H1 (cell line): Measurements from ENCODE around the gene IL22RA2. TPM values are rescaled to one million over a fixed set of nuclear protein-coding genes. Genes with fewer than 3 reads are reported as not detected.

Source experiments
- CTCF ChIA-PET: fragments of 300-600 bp; sonication (Branson Sonifier 250); formaldehyde crosslinking; loops from one replicate; lab custom pipeline; 2021; ENCODE audit not compliant: partially characterized antibody; lab: Charles Lee
- POLR2A ChIA-PET: fragments of 300-600 bp; sonication (Branson Sonifier 250); formaldehyde crosslinking; loops from one replicate; lab custom pipeline; 2021; ENCODE audit warnings: inconsistent platforms; ENCODE audit not compliant: partially characterized antibody; lab: Charles Lee
- DNase-seq, 2 experiments: peaks; one replicate each; pipeline versions ENCODE4 v3.0.0 to v3.0.0-alpha.2; 2010 to 2022; ENCODE audit warnings: low spot score in 2 of 2, low read depth in 1 of 2, mixed read lengths in 1 of 2
- FAIRE-seq: peaks from 2 replicates; lab custom pipeline; 2011; peaks lifted over from hg19 to GRCh38; lab: Jason Lieb, UNC
- H2AFZ ChIP-seq: 2 replicates; pipeline ENCODE4 v1.8.1; 2012; ENCODE audit warnings: low read length, inconsistent platforms
- H2AK5ac ChIP-seq: 2 replicates; pipeline ENCODE4 v1.6.1; 2013; ENCODE audit warnings: low read depth, low read length
- H2BK120ac ChIP-seq: replicated peaks from 2 replicates; pipeline ENCODE3; 2013; ENCODE audit warnings: low read depth, low read length, inconsistent platforms
- H2BK12ac ChIP-seq: 2 replicates; pipeline ENCODE4 v1.6.1; 2013; ENCODE audit warnings: low read depth, low read length
- H2BK15ac ChIP-seq: 2 replicates; pipeline ENCODE4 v1.6.1; 2013; ENCODE audit warnings: low read length
- H2BK20ac ChIP-seq: 2 replicates; pipeline ENCODE4 v1.6.1; 2013; ENCODE audit warnings: low read length
- H2BK5ac ChIP-seq: 2 replicates; pipeline ENCODE4 v1.6.1; 2013; ENCODE audit warnings: low read depth, low read length
- H3K14ac ChIP-seq: 2 replicates; pipeline ENCODE4 v1.6.1; 2013; ENCODE audit warnings: inconsistent platforms; ENCODE audit not compliant: insufficient read length
- H3K18ac ChIP-seq: 2 replicates; pipeline ENCODE4 v1.6.1; 2013; ENCODE audit warnings: low read length; ENCODE audit errors: extremely low read depth
- H3K23ac ChIP-seq: 2 replicates; pipeline ENCODE4 v1.6.1; 2013; ENCODE audit warnings: inconsistent platforms; ENCODE audit not compliant: insufficient read length
- H3K23me2 ChIP-seq: 2 replicates; pipeline ENCODE4 v1.6.1; 2013; ENCODE audit warnings: low read depth, low read length
- H3K27ac ChIP-seq: 2 replicates; pipeline ENCODE4 v1.6.1; 2011; ENCODE audit warnings: low read depth, low read length, inconsistent platforms
- H3K27me3 ChIP-seq, 4 experiments: replicated peaks in 1 of 4; 1 replicate in 1 of 4; 2 replicates in 3 of 4; pipeline versions ENCODE4 v1.6.1 to v1.8.1; 2011 to 2013; ENCODE audit warnings: low read length in 3 of 4, mild to moderate bottlenecking in 3 of 4, inconsistent platforms in 2 of 4, mixed read lengths in 2 of 4, moderate library complexity in 1 of 4; ENCODE audit not compliant: control insufficient read depth in 3 of 4, insufficient read depth in 3 of 4; ENCODE audit errors: extremely low read depth in 1 of 4
- H3K36me3 ChIP-seq, 4 experiments: 2 replicates each; pipeline versions ENCODE4 v1.6.1 to v1.8.1; 2011 to 2013; ENCODE audit warnings: mild to moderate bottlenecking in 4 of 4, low read length in 3 of 4, moderate library complexity in 2 of 4, control low read depth in 1 of 4, inconsistent platforms in 1 of 4; ENCODE audit not compliant: insufficient read depth in 4 of 4, control insufficient read depth in 2 of 4
- H3K4ac ChIP-seq: replicated peaks from 2 replicates; pipeline ENCODE3; 2013; ENCODE audit warnings: low read length, low read depth, mixed read lengths, inconsistent platforms; ENCODE audit not compliant: insufficient read length
- H3K4me1 ChIP-seq, 4 experiments: replicated peaks in 1 of 4; 1 replicate in 1 of 4; 2 replicates in 3 of 4; pipeline versions ENCODE4 v1.6.1 to v1.8.1; 2011 to 2013; ENCODE audit warnings: low read length in 3 of 4, inconsistent platforms in 2 of 4, mixed read lengths in 1 of 4; ENCODE audit not compliant: insufficient read depth in 4 of 4, control insufficient read depth in 3 of 4
- H3K4me2 ChIP-seq, 2 experiments: 2 replicates each; pipeline versions ENCODE4 v1.6.1 to v1.8.1; 2011 to 2013; ENCODE audit warnings: low read depth in 2 of 2, low read length in 2 of 2, control low read depth in 1 of 2, inconsistent platforms in 1 of 2, mild to moderate bottlenecking in 1 of 2; ENCODE audit not compliant: insufficient read depth in 1 of 2
- H3K4me3 ChIP-seq, 4 experiments: fragments of 200-600, 300-600 bp in 1 of 4; sonication (generic), shearing (Covaris generic), sonication (Bioruptor Twin) in 1 of 4; 2 replicates each; pipeline versions ENCODE4 v1.5.1 to v1.8.1; 2011 to 2016; ENCODE audit warnings: low read length in 4 of 4, low read depth in 3 of 4, control low read depth in 2 of 4, inconsistent platforms in 2 of 4, mild to moderate bottlenecking in 2 of 4, mixed read lengths in 1 of 4, moderate library complexity in 1 of 4; ENCODE audit not compliant: insufficient read depth in 2 of 4; ENCODE audit errors: extremely low read depth in 1 of 4
- H3K56ac ChIP-seq: replicated peaks from 2 replicates; pipeline ENCODE3; 2013; ENCODE audit warnings: low read depth, mild to moderate bottlenecking, mixed read lengths, low read length, inconsistent platforms; ENCODE audit not compliant: insufficient read length
- H3K79me1 ChIP-seq: 2 replicates; pipeline ENCODE4 v1.6.1; 2013; ENCODE audit warnings: low read depth, low read length, control low read depth
- H3K79me2 ChIP-seq, 2 experiments: 2 replicates each; pipeline versions ENCODE4 v1.6.1 to v1.8.1; 2012 to 2013; ENCODE audit warnings: low read length in 2 of 2, mild to moderate bottlenecking in 2 of 2, inconsistent platforms in 1 of 2; ENCODE audit not compliant: insufficient read depth in 2 of 2, control insufficient read depth in 1 of 2
- H3K9ac ChIP-seq, 4 experiments: replicated peaks in 1 of 4; 1 replicate in 1 of 4; 2 replicates in 3 of 4; pipeline versions ENCODE4 v1.6.1 to v1.8.1; 2011 to 2013; ENCODE audit warnings: low read depth in 3 of 4, low read length in 3 of 4, control low read depth in 2 of 4, mild to moderate bottlenecking in 2 of 4, moderate library complexity in 2 of 4, inconsistent platforms in 1 of 4; ENCODE audit errors: extremely low read depth in 1 of 4
- H3K9me3 ChIP-seq, 2 experiments: 2 replicates each; pipeline versions ENCODE4 v1.6.1 to v1.8.1; 2012 to 2013; ENCODE audit warnings: mild to moderate bottlenecking in 2 of 2, moderate library complexity in 2 of 2, control low read depth in 1 of 2, inconsistent platforms in 1 of 2, low read depth in 1 of 2, low read length in 1 of 2, mixed read lengths in 1 of 2; ENCODE audit not compliant: insufficient read depth in 2 of 2
- H4K20me1 ChIP-seq, 2 experiments: replicated peaks in 1 of 2; 2 replicates each; pipeline versions ENCODE3 to v1.8.1; 2011 to 2013; ENCODE audit warnings: inconsistent platforms in 2 of 2, low read length in 2 of 2, mild to moderate bottlenecking in 1 of 2; ENCODE audit not compliant: insufficient read depth in 2 of 2, control insufficient read depth in 1 of 2
- H4K5ac ChIP-seq: 2 replicates; pipeline ENCODE4 v1.6.1; 2013; ENCODE audit warnings: low read length, low read depth, mixed read lengths, inconsistent platforms; ENCODE audit not compliant: insufficient read length
- H4K8ac ChIP-seq: 2 replicates; pipeline ENCODE4 v1.8.0; 2013; ENCODE audit warnings: mild to moderate bottlenecking, moderate library complexity, low read length, inconsistent platforms; ENCODE audit not compliant: insufficient read depth; ENCODE audit errors: extremely low read depth
- H4K91ac ChIP-seq: replicated peaks from 2 replicates; pipeline ENCODE3; 2013; ENCODE audit warnings: low read length, mixed read lengths, inconsistent platforms; ENCODE audit not compliant: insufficient read length
- RNF2 ChIP-seq: fragments of 200-900, 300-1000 bp; sonication (generic); IDR thresholded peaks from 2 replicates; pipeline ENCODE4 v1.7.1; 2016; ENCODE audit warnings: borderline replicate concordance, low read depth, mild to moderate bottlenecking, antibody characterized with exemption, low read length; ENCODE audit not compliant: poor library complexity, severe bottlenecking; ENCODE audit errors: missing control alignments
- WGBS, 2 experiments: shearing (Covaris generic) in 1 of 2; methylation state at CpG; one replicate each; pipeline versions ENCODE4 v1.1.6 to v1.1.7; 2013 to 2015; ENCODE audit warnings: low lambda C conversion rate in 2 of 2, mixed read lengths in 2 of 2, inconsistent platforms in 1 of 2, low coverage in 1 of 2, missing lambda C conversion rate in 1 of 2; ENCODE audit not compliant: insufficient replicate concordance in 2 of 2, insufficient coverage in 1 of 2, insufficient read length in 1 of 2; ENCODE audit errors: extremely low coverage in 1 of 2, missing lambda C conversion rate in 1 of 2; 5-methylcytosine and 5-hydroxymethylcytosine counted together
- polyA plus RNA-seq, 7 experiments: library from polyadenylated mRNA; depleted of rRNA in 3 of 7; stranded (reverse) in 5 of 7; unstranded in 2 of 7; fragments of >200 nt in 5 of 7; fragments of 200-250 nt in 2 of 7; gene quantifications; 1 replicate in 5 of 7; 2 replicates in 1 of 7; 4 replicates in 1 of 7; pipeline versions ENCODE4 v1.2.1 to v1.2.3, GENCODE V29; 2011 to 2013; ENCODE audit warnings: missing spikeins in 2 of 7, mixed read lengths in 2 of 7
- total RNA-seq: library from RNA; stranded (reverse); fragmentation: NEBNext Ultra II Directional; extraction: Animal tissue kit (Norgen Biotek cat#: 25700); gene quantifications from 2 replicates; pipeline ENCODE4 v1.2.1, GENCODE V29; 2021

IL22RA2 gene
- total and polyA plus RNA-seq, 2 of the 8 experiments (the other 6 are each of a cell fraction or from before 2014, with no cell fraction given) = not detected

GRCh38 chr6:137155830-137156229 is 17.6 kb downstream of the IL22RA2 start:
- WGBS, 2 experiments = 88% methylated on average over 2 of the region's 2 CpGs; no CpG with 5 or more reads in 1 of the 2 experiments
- Histone ChIP-seq H2BK5ac (no peak overlapping the region), H4K91ac (no peak overlapping the region), H3K23ac (no peak overlapping the region), H3K36me3 (no peaks in the 10 kb centered on the region; a peak in 1 of 8 replicates), H2BK12ac (no peak overlapping the region), H3K79me2 (no peaks in the 10 kb centered on the region), H3K4me1 (no peaks in the 10 kb centered on the region), H2BK20ac (no peak overlapping the region), H3K79me1 (no peaks in the 10 kb centered on the region), H3K14ac (no peak overlapping the region), H3K56ac (no peak overlapping the region), H3K4me3 (no peak overlapping the region), H3K27me3 (no peaks in the 10 kb centered on the region), H4K8ac (no peak overlapping the region), H2BK15ac (no peak overlapping the region), H2BK120ac (no peak overlapping the region), H3K23me2 (no peaks in the 10 kb centered on the region; the same call in 1 of the 2 replicates), H2AFZ (no peak overlapping the region), H4K20me1 (no peaks in the 10 kb centered on the region), H3K4me2 (no peak overlapping the region), H3K9ac (no peak overlapping the region), H3K18ac (no peak overlapping the region), H3K4ac (no peak overlapping the region), H3K9me3 (peaks cover 0 to 11% of the 10 kb centered on the region in 2 experiments; a peak in 2 of 4 replicates), H4K5ac (no peak overlapping the region), H2AK5ac (no peak overlapping the region), H3K27ac (no peak overlapping the region)
- CTCF ChIA-PET = no interaction called here
- FAIRE-seq = no peak
- POLR2A ChIA-PET = no interaction called here
- DNase-seq = no peak
- no peak for TF ChIP-seq RNF2
